ENCODE results near the gene THNSL1.
"Not testable (repeated sequence)": the region's sequence is repeated elsewhere in the genome, so short reads cannot be mapped to it uniquely, and the experiment has no call there.

The THNSL1 gene, protein sequence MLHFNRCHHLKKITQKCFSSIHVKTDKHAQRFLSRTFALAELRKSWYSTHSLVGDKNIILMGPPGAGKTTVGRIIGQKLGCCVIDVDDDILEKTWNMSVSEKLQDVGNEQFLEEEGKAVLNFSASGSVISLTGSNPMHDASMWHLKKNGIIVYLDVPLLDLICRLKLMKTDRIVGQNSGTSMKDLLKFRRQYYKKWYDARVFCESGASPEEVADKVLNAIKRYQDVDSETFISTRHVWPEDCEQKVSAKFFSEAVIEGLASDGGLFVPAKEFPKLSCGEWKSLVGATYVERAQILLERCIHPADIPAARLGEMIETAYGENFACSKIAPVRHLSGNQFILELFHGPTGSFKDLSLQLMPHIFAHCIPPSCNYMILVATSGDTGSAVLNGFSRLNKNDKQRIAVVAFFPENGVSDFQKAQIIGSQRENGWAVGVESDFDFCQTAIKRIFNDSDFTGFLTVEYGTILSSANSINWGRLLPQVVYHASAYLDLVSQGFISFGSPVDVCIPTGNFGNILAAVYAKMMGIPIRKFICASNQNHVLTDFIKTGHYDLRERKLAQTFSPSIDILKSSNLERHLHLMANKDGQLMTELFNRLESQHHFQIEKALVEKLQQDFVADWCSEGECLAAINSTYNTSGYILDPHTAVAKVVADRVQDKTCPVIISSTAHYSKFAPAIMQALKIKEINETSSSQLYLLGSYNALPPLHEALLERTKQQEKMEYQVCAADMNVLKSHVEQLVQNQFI

DNA sequence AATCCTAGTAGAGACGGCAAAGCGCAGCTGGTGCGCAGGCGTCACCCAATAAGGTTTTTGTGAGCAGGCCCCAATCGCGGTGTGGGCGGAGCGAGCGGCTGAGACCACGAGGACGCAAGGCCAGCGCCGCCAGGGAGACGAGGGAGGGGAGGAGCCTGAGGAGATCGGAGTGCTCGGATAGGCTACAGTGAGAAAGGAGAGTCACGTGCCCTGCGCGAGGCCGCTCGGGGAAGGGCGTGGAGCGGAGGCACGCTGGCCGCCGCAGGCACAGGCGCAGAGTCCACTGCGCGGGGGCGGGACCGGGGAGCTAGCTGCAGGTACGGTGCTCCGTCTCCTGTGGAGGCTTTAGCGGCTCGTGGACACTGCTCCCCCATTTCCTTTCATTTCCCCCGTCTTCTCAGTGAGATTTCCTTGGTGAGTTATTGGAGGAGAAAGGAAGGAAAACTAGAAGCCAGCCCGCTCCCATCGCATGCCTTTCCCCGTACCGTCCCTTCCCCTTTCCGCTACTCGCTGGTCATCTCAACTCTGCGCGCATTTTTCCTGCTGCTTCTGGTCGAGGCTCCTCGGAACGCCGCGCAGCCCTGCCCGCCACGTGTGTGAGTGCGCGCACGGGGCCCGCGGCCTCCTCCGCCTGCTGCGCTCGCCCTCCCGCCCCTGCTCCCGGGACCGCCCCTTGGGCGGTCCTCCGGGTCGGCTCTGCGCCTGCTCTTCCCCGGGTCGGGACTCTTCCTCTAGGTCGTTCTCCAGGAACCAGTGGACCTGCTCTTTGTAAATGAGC, at the start of gene THNSL1:
Gene THNSL1, plus strand, starts transcription at position 237 of the 778 bp plus-strand sequence. CDS start 6,612 bp downstream, outside the sequence.
- peak; percentile 92 for DNase-seq

DNA sequence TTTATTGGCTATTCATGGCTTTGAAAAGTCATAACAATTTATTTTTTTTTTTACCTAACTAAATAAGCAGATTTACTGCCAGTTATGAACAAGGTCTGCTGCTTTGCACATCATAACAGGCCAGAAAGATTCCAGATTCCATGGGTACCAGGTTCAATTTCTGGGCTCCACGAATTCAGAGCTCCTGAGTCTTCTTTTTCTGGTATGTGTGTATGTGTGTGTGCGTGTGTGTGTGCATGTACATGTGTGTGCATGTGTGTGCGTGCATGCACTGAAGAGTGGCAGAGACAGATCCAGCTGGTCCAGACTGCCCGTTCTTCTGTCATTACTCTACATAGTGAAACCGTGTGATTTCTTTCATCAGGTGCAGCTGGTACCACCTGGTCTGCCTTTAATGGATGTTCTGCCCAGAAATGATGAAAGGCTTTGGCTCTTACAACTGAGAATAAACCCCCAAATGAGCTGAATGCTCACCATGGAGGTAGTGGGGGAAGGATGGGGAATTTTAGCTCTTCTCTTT, 49.4 kb upstream of the THNSL1 start:
- no peak for DNase-seq

DNA sequence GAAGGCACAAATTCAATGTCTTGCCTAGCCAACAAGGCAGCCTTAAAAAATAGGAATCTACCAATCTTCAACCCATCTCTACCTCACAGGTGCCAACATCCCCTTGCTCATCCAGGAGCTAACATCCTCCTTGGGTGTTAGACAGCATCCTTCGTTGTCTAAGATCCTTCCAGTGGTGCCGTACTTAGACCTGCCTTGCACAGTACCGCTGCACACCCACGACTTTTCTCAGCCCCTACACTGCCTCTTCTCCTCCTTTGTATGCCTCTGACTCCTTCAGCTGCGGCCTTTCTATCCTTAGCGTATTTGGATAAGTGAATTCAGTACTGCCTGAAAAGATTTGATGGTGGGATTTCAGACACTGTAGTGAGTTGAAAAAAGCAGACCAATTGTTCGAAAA, 48.1 kb upstream of the THNSL1 start:
- DNase-seq: no peak

DNA sequence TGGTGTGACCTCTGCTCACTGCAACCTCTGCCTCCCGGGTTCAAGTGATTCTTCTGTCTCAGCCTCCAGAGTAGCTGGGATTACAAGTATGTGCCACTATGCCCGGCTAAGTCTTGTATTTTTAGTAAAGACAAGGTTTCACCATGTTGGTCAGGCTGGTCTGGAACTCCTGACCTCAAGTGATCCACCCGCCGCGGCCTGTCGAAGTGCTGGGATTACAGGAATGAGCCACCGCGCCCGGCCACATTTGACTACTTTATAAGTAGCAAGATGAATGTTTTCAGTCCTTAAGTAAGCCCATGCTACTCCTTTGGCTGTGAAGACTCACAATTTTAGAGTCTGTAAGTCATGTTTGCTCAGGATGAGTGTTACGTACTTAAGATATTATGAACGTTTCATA, 47.5 kb upstream of the THNSL1 start:
- not testable (repeated sequence) for DNase-seq

DNA sequence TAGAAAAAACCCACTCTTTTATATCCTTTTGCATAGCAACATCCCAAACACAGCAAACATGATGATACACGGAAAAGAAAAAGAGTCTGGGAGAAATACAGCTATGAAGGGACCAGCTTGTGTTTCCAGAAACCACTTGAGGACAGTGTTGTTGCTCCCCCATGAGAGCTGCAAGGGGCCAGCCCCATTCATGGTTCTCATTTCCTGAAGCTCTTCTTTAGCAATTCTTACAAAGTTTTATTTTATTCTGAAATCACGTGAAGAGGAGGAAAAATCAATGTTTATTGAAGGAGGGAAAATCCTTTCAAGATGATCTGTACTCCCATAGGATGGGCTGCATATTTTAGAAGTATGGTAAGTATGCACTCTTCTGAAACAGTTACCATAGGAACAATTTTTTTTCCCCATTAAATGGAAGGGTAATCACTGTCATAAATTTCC, 46.6 kb upstream of the THNSL1 start:
- no peak for DNase-seq

DNA sequence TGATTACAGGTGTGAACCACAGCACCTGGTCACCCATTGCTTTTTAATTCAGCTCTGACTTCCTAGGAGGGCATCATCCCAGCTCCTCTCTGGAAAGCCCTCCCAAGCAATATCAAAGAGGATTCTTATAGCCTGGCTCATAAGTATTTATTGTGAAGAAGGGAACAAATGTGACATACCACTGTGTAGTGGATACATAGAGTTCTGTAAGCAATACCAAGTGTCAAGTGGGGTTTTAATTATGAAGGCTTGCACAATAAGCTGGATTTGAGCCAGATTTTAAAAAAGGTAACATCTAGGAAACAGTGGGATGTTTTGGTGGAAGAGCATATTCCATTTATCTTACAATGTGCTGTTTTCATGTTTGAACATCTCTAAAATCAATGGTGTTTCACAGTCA, 45.0 kb upstream of the THNSL1 start:
- no peak for DNase-seq

DNA sequence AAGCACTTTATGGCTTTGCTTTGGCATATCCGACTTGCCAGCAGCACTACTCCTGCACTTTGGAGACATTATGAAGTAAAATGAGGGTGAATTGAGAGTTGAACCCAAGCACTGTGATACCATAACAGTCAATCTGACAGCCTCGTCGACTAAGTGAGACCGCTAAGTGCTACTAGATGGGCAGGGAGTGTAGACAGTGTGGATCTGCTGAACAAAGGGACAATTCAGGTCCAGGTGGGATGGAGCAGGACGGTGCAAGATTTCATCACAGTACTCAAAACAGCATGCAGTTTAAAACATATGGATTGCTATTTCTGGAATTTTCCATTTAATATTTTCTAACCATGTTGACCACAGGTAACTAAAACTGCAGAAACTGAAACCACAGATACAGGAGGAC, 43.2 kb upstream of the THNSL1 start:
- no peak for DNase-seq

- no peak for DNase-seq
Measured at GRCh38 chr10:24974976-24975375, 41.4 kb upstream of the THNSL1 start.

- no peak for DNase-seq
Measured at GRCh38 chr10:24979685-24980084, 36.7 kb upstream of the THNSL1 start.

DNA sequence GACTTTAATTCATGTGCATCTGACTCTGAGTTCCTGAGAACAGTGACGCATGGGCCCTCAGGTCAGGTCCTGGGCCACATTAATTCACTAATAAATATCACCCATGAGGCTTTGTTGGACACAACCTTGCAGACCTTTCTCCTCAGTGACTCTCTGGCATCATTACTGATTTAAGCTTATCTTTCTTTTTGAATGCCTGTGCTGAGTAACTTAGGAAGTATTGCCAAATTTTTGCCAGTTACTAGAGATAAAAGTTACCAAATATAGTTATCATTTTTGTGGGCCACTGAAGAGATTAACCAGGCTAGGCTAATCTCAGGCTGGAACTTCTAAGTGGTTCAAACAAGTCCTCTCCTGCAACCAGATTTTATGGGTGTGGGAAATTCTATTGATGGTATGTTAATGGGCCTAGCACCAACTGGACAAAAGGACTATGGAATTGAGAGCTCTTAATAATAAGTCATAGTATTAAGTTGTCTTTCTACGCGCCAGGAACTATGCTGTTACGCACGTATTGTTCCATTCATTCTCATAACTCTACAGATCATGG, 35.2 kb upstream of the THNSL1 start:
- no peak for DNase-seq

DNA sequence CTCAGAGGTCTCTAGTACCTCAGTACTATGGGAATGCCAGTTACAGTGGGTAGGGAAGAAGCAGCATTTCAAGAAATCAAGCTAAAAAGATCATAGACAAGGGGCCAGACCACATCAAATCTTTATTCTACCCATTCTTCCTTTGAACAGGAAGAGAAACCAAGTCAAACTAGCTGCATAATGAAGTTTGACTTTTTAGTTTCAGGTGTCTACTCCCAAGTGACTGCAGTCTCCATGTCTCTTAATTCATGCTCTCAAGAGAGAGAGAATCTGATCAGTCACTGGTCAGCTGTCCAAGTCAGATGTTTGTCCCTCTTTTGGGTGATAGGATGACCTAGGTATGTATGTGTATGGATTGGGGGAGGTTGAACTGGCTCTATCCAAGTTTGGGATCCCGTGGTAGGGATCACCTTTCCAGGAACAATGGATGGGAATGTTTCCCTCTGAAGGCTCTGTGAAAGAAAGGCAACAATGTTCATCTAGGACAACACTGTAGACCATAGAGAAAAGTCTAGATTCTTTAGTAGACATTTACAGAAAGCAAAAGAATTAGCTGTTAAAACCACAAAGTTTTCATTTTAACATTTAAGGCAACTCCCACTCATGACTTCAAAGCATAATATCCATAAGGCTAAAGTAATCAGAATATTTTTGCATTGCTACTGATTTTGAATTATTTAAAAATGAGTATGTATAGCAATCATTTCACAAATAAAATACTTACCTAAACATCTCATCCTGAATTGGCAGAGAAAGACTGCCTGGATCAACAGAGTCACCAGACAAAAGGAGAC, 33.9 kb upstream of the THNSL1 start:
- DNase-seq: no peak

DNA sequence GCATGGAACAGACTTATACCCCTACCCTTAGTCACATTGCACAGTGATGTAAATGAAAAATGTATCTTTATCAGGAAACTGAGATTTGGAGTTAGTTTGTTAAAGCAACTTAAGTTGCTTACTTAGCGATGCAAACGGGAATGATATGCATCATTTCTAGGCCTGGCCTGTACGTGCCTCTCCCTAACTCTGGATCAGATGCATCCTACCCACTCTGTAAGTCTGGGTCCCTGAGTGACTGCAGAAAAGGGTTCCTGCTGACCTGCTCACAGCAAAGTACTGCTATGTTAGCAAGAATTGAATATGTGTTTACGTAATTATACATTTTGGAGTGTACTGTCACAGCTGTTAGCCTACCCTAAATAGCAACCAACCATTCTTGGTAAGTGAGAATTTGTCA, 33.3 kb upstream of the THNSL1 start:
- no peak for DNase-seq

GRCh38 chr10:24983946-24984345, 32.5 kb upstream of the THNSL1 start:
- no peak for DNase-seq

- DNase-seq: no peak
Measured at GRCh38 chr10:24984906-24985305, 31.5 kb upstream of the THNSL1 start.

- no peak for DNase-seq
Measured at GRCh38 chr10:24988831-24989640, 27.4 kb upstream of the THNSL1 start.

DNA sequence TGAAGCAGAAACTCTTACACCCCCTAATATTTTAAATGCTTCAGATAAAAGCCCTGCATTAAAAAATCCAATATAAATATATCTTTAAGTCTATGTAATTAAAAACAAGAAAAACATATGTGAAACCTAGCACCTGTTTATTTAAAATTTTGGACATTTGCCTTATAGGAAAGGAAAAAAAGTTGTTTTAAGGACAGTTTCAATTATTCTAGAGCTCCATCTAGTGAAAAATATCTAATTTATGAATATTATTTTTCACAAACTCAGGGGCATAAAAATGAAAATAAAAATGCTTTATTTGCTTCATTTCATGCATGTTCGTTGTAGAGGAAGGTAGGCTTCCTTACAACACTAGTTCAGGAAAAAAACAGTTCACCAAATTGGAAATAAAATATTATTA, 26.5 kb upstream of the THNSL1 start:
- DNase-seq: no peak

GRCh38 chr10:24991298-24991697, 25.1 kb upstream of the THNSL1 start:
- DNase-seq: no peak

GRCh38 chr10:24992512-24993133, 23.8 kb upstream of the THNSL1 start:
- no peak for DNase-seq

GRCh38 chr10:24993237-24993958, 23.0 kb upstream of the THNSL1 start:
- no peak for DNase-seq

DNA sequence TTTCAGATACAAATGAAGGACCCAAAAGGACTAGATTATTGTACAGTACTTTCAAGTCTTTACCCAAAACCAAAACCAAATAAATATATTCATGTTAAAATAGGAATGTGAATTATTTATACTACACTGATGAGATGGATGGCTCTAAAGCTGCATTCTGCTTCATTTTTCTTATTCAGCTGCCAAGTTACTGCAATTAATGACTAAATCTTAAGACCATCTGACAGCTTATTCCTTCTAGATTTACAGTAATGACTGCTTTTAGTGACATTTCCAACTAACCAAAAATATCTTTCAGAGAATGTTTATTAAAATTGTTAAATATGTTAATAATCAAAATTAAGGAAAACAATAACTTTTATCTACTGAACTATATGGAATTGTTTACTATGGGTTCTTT, 21.3 kb upstream of the THNSL1 start:
- DNase-seq: no peak

Measured in activated CD4-positive, CD25-positive, alpha-beta regulatory T cell treated with anti-CD3 and anti-CD28 coated beads, Interleukin-2, amount 50 U/mL, for 72 hours (primary cell).